Motor neuron (in vitro differentiated cells): ENCODE data around the gene NBAS. TPM values are rescaled to one million over a fixed set of nuclear protein-coding genes. Genes with fewer than 3 reads are reported as not detected.
A peak's percentile ranks its signal among the peaks of the same experiment; 100 is the strongest.
"Not testable (repeated sequence)": the region's sequence is repeated elsewhere in the genome, so short reads cannot be mapped to it uniquely, and the experiment has no call there.

Experiments used
- ATAC-seq, 8 experiments: fragments of 200-7000 bp; cut with Tn5 transposase; replicated peaks in 6 of 8; 2 replicates each; pipeline ENCODE4 v1.8.0; 2021; ENCODE audit warnings: mild to moderate bottlenecking in 8 of 8, moderate library complexity in 8 of 8
- H3K27ac ChIP-seq, 2 donors: fragments of 250-450 bp; sonication (Bioruptor Pico); 2 replicates each; pipeline ENCODE4 v1.9.0; 2021; ENCODE audit warnings: antibody characterized with exemption in 2 of 2, mild to moderate bottlenecking in 2 of 2, moderate library complexity in 1 of 2
- H3K4me1 ChIP-seq, 2 donors: fragments of 250-450 bp; sonication (Bioruptor Pico); replicated peaks in 1 of 2; 2 replicates each; pipeline ENCODE4 v1.6.1; 2021; ENCODE audit warnings: antibody characterized with exemption in 2 of 2, mild to moderate bottlenecking in 2 of 2, moderate library complexity in 1 of 2
- H3K4me3 ChIP-seq, 5 donors: fragments of 250-450 bp; sonication (Bioruptor Pico); 2 replicates each; pipeline ENCODE4 v1.9.0; 2021; ENCODE audit warnings: antibody characterized with exemption in 5 of 5, mild to moderate bottlenecking in 5 of 5, moderate library complexity in 4 of 5
- WGBS, 10 experiments: fragments of 450-650 bp; shearing (Covaris generic); methylation state at CpG; one replicate each; pipeline ENCODE4 v1.0.0; 2022; 5-methylcytosine and 5-hydroxymethylcytosine counted together
- in situ Hi-C, 9 experiments: fragments of 400-800 bp; cut with MboI; loops; one replicate each; pipeline ENCODE4 v1.15.0; 2021; ENCODE audit warnings: low sequenced_read_pairs in 9 of 9, low pct_unique_long_range_greater_than_20kb in 2 of 9; ENCODE audit not compliant: unreplicated experiment in 9 of 9
- total RNA-seq, 8 experiments: library from RNA; unstranded; fragments of 300-600 nt; gene quantifications; 2 replicates each; pipeline versions ENCODE4 v1.2.3 to v1.2.4, GENCODE V29; 2022

NBAS gene
- total RNA-seq, 8 experiments from 2014 or later, result 40.4 to 90.0 (median 71.7) TPM

- no peak for ATAC-seq
- Histone ChIP-seq H3K4me1 (no peaks in the 10 kb centered on the region), H3K27ac (no peak overlapping the region), H3K4me3 (no peak overlapping the region)
- in situ Hi-C loops, result no loop called here
- WGBS, 10 experiments, result 71 to 100% (median 96%) methylated on average over 2 to 6 of the region's 6 CpGs; no CpG with 5 or more reads in 2 of the 10 experiments
Measured at GRCh38 chr2:15527074-15527739, 33.9 kb downstream of the NBAS start.

- ATAC-seq, result no peak
- in situ Hi-C loops, result no loop called here
- 63 to 100% (median 94%) methylated on average over 1 to 2 of the region's 2 CpGs; no CpG with 5 or more reads in 2 of the 10 experiments for whole genome bisulfite sequencing, 10 experiments
Measured at GRCh38 chr2:15521641-15522181, 39.4 kb downstream of the NBAS start.

GRCh38 chr2:15520346-15520745 lies 40.8 kb downstream of the NBAS start:
- no peak overlapping the region for H3K4me3 ChIP-seq
- H3K27ac ChIP-seq, result no peak overlapping the region
- in situ Hi-C loops, result no loop called here
- WGBS, 10 experiments, result 79 to 94% (median 89%) methylated on average over 1 to 5 of the region's 5 CpGs; no CpG with 5 or more reads in 1 of the 10 experiments
- H3K4me1 ChIP-seq, result no peaks in the 10 kb centered on the region
- ATAC-seq, result no peak

More at GRCh38 chr2:15521641-15522181, 39.4 kb downstream of the NBAS start:
- H3K27ac ChIP-seq, result no peak overlapping the region
- H3K4me3 ChIP-seq, result no peak overlapping the region
- no peaks in the 10 kb centered on the region for H3K4me1 ChIP-seq

GRCh38 chr2:15518759-15519158 lies 42.4 kb downstream of the NBAS start:
- 100% methylated on average over 1 to 3 of the region's 3 CpGs; no CpG with 5 or more reads in 3 of the 10 experiments for WGBS, 10 experiments
- H3K27ac ChIP-seq, H3K4me3 ChIP-seq, H3K4me1 ChIP-seq, in situ Hi-C loops, ATAC-seq: not testable (repeated sequence)

- no peak overlapping the region for H3K4me3 ChIP-seq
- H3K4me1 ChIP-seq, result no peaks in the 10 kb centered on the region
- H3K27ac ChIP-seq, result no peak overlapping the region
- in situ Hi-C loops, result no loop called here
- 33 to 100% (median 75%) methylated on average over 1 to 2 of the region's 2 CpGs; no CpG with 5 or more reads in 2 of the 10 experiments for WGBS, 10 experiments
- no peak for ATAC-seq
Measured at GRCh38 chr2:15517793-15518192, 43.3 kb downstream of the NBAS start.

- Histone ChIP-seq H3K4me3 (no peak overlapping the region), H3K27ac (no peak overlapping the region), H3K4me1 (peaks cover 0 to 5% of the 10 kb centered on the region in 2 donors)
- peak in 1 of 8 experiments; percentile 29 for ATAC-seq
- in situ Hi-C loops, result no loop called here
- WGBS, 10 experiments, result 80 to 100% (median 100%) methylated on average over 1 of the region's 1 CpG; no CpG with 5 or more reads in 2 of the 10 experiments
Measured at GRCh38 chr2:15511686-15512085, 49.4 kb downstream of the NBAS start.

GRCh38 chr2:15510552-15510951 lies 50.6 kb downstream of the NBAS start:
- Histone ChIP-seq H3K27ac (no peak overlapping the region), H3K4me3 (no peak overlapping the region), H3K4me1 (peaks cover 0 to 5% of the 10 kb centered on the region in 2 donors)
- ATAC-seq, result no peak
- WGBS, 10 experiments, result 83 to 100% (median 92%) methylated on average over 1 of the region's 1 CpG; no CpG with 5 or more reads in 1 of the 10 experiments
- in situ Hi-C loops, result no loop called here

- Histone ChIP-seq H3K4me1 (peaks cover 0 to 5% of the 10 kb centered on the region in 2 donors), H3K4me3 (no peak overlapping the region), H3K27ac (no peak overlapping the region)
- no peak for ATAC-seq
- in situ Hi-C loops, result no loop called here
- WGBS, 10 experiments, result 93 to 100% (median 100%) methylated on average over 1 to 3 of the region's 3 CpGs; no CpG with 5 or more reads in 4 of the 10 experiments
Measured at GRCh38 chr2:15510131-15510530, 51.0 kb downstream of the NBAS start.

- 78 to 100% (median 96%) methylated on average over 1 to 3 of the region's 3 CpGs; no CpG with 5 or more reads in 2 of the 10 experiments for WGBS, 10 experiments
- in situ Hi-C loops, result no loop called here
- no peak overlapping the region for H3K4me3 ChIP-seq
Measured at GRCh38 chr2:15507697-15508096, 53.4 kb downstream of the NBAS start.

GRCh38 chr2:15507061-15507460 lies 54.1 kb downstream of the NBAS start:
- in situ Hi-C loops, result no loop called here
- H3K4me3 ChIP-seq, result no peak overlapping the region
- peaks cover 0 to 5% of the 10 kb centered on the region in 2 donors for H3K4me1 ChIP-seq
- 60 to 100% (median 90%) methylated on average over 1 of the region's 1 CpG; no CpG with 5 or more reads in 1 of the 10 experiments for WGBS, 10 experiments
- H3K27ac ChIP-seq, result no peak overlapping the region
- ATAC-seq, result peak in 1 of 8 experiments; percentile 23

More at GRCh38 chr2:15507697-15508096, 53.4 kb downstream of the NBAS start:
- ATAC-seq, result peak in 1 of 8 experiments; percentile 57
- no peak overlapping the region for H3K27ac ChIP-seq
- peaks cover 0 to 5% of the 10 kb centered on the region in 2 donors for H3K4me1 ChIP-seq

GRCh38 chr2:15506229-15506819 lies 54.8 kb downstream of the NBAS start:
- Histone ChIP-seq H3K4me1 (peaks cover 0 to 3% of the 10 kb centered on the region in 2 donors), H3K4me3 (no peak overlapping the region), H3K27ac (no peak overlapping the region)
- in situ Hi-C loops, result no loop called here
- WGBS, 10 experiments, result 70 to 100% (median 84%) methylated on average over 2 of the region's 2 CpGs
- no peak for ATAC-seq

GRCh38 chr2:15504882-15505663 lies 56.1 kb downstream of the NBAS start:
- in situ Hi-C loops, result no loop called here
- H3K4me3 ChIP-seq, result no peak overlapping the region
- no peak for ATAC-seq
- H3K27ac ChIP-seq, result no peak overlapping the region
- no peaks in the 10 kb centered on the region for H3K4me1 ChIP-seq
- 83 to 100% (median 97%) methylated on average over 1 to 3 of the region's 3 CpGs for WGBS, 10 experiments

- H3K4me3 ChIP-seq, ATAC-seq, in situ Hi-C loops, H3K4me1 ChIP-seq, H3K27ac ChIP-seq: not testable (repeated sequence)
- WGBS, 10 experiments, result 83 to 100% (median 100%) methylated on average over 1 of the region's 1 CpG; no CpG with 5 or more reads in 4 of the 10 experiments
Measured at GRCh38 chr2:15499251-15499650, 61.9 kb downstream of the NBAS start.
